Lung (tissue), 12 donors: ENCODE results near the gene SLC6A18. TPM values are rescaled to one million over a fixed set of nuclear protein-coding genes. Genes with fewer than 3 reads are reported as not detected.

ENCODE experiments used
- ATAC-seq: fragments of 200-7000 bp; cut with Tn5 transposase; one replicate; pipeline ENCODE4 v1.9.1; 2020; ENCODE audit warnings: moderate number of reproducible peaks; ENCODE audit not compliant: insufficient read depth, low FRiP score
- DNase-seq, 3 donors: peaks; one replicate each; pipeline ENCODE4 v3.0.0-alpha.2; 2013 to 2017
- H3K27ac ChIP-seq, 2 donors: one replicate each; pipeline ENCODE4 v1.5.1; 2013; ENCODE audit warnings: mild to moderate bottlenecking in 2 of 2, moderate library complexity in 2 of 2, control low read depth in 1 of 2, inconsistent platforms in 1 of 2, low read depth in 1 of 2, low read length in 1 of 2
- H3K27me3 ChIP-seq, 3 donors: one replicate each; pipeline ENCODE4 v1.5.1; 2013; ENCODE audit warnings: low read length in 2 of 3; ENCODE audit not compliant: control insufficient read depth in 3 of 3, insufficient read depth in 3 of 3
- H3K36me3 ChIP-seq, 4 donors: one replicate each; pipeline ENCODE4 v1.5.1; 2013; ENCODE audit warnings: low read length in 4 of 4, mild to moderate bottlenecking in 1 of 4, moderate library complexity in 1 of 4; ENCODE audit not compliant: control insufficient read depth in 4 of 4, insufficient read depth in 4 of 4
- H3K4me1 ChIP-seq, 5 donors: one replicate each; pipeline ENCODE4 v1.5.1; 2013; ENCODE audit warnings: low read length in 5 of 5, mild to moderate bottlenecking in 2 of 5, moderate library complexity in 1 of 5; ENCODE audit not compliant: control insufficient read depth in 5 of 5, insufficient read depth in 5 of 5
- H3K4me3 ChIP-seq: one replicate; pipeline ENCODE4 v1.5.1; 2013; ENCODE audit warnings: mild to moderate bottlenecking, control low read depth, moderate library complexity
- H3K9ac ChIP-seq, 2 donors: one replicate each; pipeline ENCODE4 v1.5.1; 2013; ENCODE audit warnings: low read length in 2 of 2, control low read depth in 1 of 2; ENCODE audit not compliant: insufficient read depth in 1 of 2
- H3K9me3 ChIP-seq, 4 donors: one replicate each; pipeline ENCODE4 v1.5.1; 2013; ENCODE audit warnings: low read length in 3 of 4, mild to moderate bottlenecking in 1 of 4, moderate library complexity in 1 of 4; ENCODE audit not compliant: control insufficient read depth in 4 of 4, insufficient read depth in 3 of 4
- WGBS, 2 donors: extraction: QIAGEN DNeasy Blood & Tissue Kit; methylation state at CpG; one replicate each; pipeline ENCODE4 v1.1.7; 2013; 5-methylcytosine and 5-hydroxymethylcytosine counted together
- polyA plus RNA-seq, 2 donors: library from polyadenylated mRNA; stranded (reverse); fragments of 200-250 nt; gene quantifications; one replicate each; pipeline ENCODE4 v1.2.1, GENCODE V29; 2013
- total RNA-seq, 2 donors: library from RNA; depleted of rRNA in 1 of 2; stranded (reverse); fragments of >200 nt in 1 of 2; gene quantifications; one replicate each; pipeline ENCODE4 v1.2.1, GENCODE V29; 2014 to 2021
- TF ChIP-seq, protein P1 (sequence below): IDR thresholded peaks from 2 replicates; pipeline ENCODE4 v1.5.1; 2012; ENCODE audit warnings: mild to moderate bottlenecking; ENCODE audit errors: control extremely low read depth, extremely low read depth
- donor health status: control.
- donor health status: control.
- donor health status: Bipolar disorder and iron deficiency.
- donor health status: healthy.
- donor health status: DM: yes; HTN: yes; CAD: no.

SLC6A18 gene
- total and polyA plus RNA-seq, 4 donors, result not detected

DNA sequence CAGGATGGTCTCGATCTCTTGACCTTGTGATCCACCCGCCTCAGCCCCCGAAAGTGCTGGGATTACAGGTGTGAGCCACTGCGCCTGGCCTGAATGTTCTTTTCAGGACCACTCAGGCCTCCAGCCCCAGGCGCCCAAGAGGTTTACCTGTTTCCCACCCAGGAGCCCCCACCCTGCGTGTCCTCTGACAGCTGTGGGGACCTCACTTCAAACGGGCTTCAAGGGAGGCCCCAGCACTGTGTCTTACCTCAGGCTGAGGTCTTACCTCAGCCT is 42.9 kb upstream of the SLC6A18 start:
- H3K27me3 ChIP-seq, result no peaks in the 10 kb centered on the region
- ATAC-seq (no peak), DNase-seq (no peak)
- peaks cover 0 to 18% (median 8%) of the 10 kb centered on the region in 5 donors for H3K4me1 ChIP-seq
- TF ChIP-seq, protein P1, sequence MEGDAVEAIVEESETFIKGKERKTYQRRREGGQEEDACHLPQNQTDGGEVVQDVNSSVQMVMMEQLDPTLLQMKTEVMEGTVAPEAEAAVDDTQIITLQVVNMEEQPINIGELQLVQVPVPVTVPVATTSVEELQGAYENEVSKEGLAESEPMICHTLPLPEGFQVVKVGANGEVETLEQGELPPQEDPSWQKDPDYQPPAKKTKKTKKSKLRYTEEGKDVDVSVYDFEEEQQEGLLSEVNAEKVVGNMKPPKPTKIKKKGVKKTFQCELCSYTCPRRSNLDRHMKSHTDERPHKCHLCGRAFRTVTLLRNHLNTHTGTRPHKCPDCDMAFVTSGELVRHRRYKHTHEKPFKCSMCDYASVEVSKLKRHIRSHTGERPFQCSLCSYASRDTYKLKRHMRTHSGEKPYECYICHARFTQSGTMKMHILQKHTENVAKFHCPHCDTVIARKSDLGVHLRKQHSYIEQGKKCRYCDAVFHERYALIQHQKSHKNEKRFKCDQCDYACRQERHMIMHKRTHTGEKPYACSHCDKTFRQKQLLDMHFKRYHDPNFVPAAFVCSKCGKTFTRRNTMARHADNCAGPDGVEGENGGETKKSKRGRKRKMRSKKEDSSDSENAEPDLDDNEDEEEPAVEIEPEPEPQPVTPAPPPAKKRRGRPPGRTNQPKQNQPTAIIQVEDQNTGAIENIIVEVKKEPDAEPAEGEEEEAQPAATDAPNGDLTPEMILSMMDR, result no peak
- no peak overlapping the region for H3K9ac ChIP-seq
- H3K9me3 ChIP-seq, result peaks cover 0 to 4% (median 0%) of the 10 kb centered on the region in 4 donors
- 86% methylated on average over 7 of the region's 7 CpGs for WGBS, 2 donors
- no peak overlapping the region for H3K27ac ChIP-seq
- H3K4me3 ChIP-seq, result no peak overlapping the region
- no peaks in the 10 kb centered on the region for H3K36me3 ChIP-seq

DNA sequence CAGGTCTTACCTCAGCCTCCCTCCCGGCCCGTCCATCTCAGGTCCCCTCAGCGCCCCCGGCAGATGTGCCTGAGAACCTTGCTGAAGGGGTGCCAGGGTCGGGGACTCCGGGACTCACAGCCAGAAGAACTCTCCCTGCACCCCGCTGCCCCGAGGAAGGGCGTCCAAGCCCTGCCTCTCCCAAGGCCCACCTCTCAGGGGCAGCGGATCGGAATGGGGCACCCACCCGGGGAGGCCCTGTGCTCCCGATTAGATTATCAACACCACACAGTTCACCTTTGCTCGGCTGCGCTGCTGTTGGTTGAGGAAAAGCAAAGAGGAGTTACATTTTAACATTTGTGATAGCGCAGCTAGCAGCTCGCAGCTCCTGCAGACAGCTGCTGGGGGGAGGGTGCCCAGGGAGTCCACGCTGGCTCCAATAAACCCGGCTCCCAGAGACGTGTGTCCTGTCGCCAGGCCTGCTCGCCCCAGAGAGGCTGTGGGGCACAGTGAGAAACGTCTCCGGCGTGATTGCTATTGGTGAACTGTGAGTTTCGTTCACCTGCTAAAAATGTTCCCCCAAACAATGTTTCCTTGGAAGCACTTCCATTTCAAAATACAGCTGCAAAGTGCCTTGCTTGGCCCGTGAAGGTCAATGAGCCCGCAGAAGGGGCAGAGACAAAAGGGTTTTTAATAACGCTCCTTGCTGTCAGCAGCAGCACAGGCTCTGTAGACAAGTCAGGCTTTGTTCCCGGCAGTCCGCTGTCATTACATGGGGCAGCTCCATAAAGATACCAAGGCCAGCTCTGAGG is 42.4 kb upstream of the SLC6A18 start:
- ATAC-seq, result no peak
- Histone ChIP-seq H3K4me3 (no peak overlapping the region), H3K9me3 (peaks cover 0 to 4% (median 0%) of the 10 kb centered on the region in 4 donors), H3K36me3 (no peaks in the 10 kb centered on the region), H3K9ac (no peak overlapping the region), H3K27ac (no peak overlapping the region), H3K27me3 (no peaks in the 10 kb centered on the region), H3K4me1 (peaks cover 0 to 18% (median 8%) of the 10 kb centered on the region in 5 donors)
- TF ChIP-seq, protein P1, result no peak
- DNase-seq, result peak in 2 of 3 donors; percentile 43 to 48
- WGBS, 2 donors, result 71 to 87% methylated on average over 31 of the region's 31 CpGs

DNA sequence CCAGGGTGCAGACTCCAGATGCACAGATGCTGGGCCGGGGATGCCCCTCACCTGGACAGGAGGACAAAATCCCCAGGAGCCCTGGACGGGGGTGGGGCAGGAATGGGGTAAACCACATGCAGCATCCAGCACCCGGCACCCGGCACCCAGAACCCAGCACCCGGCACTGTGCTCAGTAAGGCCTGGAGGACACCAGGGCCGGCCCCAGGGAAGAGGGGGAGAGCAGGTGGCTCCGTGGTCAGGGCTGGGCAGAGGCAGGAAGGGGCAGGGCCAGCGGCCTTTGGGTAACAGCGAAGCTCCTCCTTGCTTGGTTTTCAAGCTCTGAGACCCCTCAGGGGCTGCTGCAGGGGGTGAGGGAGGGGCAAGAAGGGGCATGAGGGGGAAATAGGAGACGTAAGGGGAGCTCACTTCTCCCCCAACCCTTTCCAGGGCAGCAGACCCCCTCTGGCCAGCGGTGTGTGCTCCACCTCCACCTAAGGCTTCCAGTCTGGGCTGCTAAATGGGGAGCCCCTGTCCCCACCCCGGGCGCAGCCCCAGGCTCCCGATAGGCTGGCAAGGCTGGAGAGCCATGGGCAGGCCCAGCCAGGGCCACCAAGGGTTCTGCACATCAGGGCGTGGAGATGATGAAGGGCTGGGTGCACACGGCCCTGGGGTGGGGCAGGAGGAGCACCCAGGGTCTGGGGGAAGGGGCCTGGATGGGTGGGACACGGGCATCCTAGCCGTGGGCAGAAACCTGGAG is 41.6 kb upstream of the SLC6A18 start:
- no peaks in the 10 kb centered on the region for H3K36me3 ChIP-seq
- ATAC-seq (no peak), DNase-seq (no peak)
- H3K4me3 ChIP-seq, result no peak overlapping the region
- H3K9ac ChIP-seq, result no peak overlapping the region
- TF ChIP-seq, protein P1, result no peak
- H3K9me3 ChIP-seq, result peaks cover 0 to 4% (median 0%) of the 10 kb centered on the region in 4 donors
- H3K27me3 ChIP-seq, result no peaks in the 10 kb centered on the region
- H3K4me1 ChIP-seq, result peaks cover 0 to 18% (median 8%) of the 10 kb centered on the region in 5 donors
- H3K27ac ChIP-seq, result no peak overlapping the region
- 78 to 83% methylated on average over 17 to 18 of the region's 18 CpGs for WGBS, 2 donors
